ENCODE data around the gene HMCES. TPM values are rescaled to one million over a fixed set of nuclear protein-coding genes. Genes with fewer than 3 reads are reported as not detected.

Gene HMCES
- total and polyA plus RNA-seq, 2 of the 13 experiments (the other 11 are each of a cell fraction or from before 2014, with no cell fraction given), result 16.1 to 37.5 TPM

DNA sequence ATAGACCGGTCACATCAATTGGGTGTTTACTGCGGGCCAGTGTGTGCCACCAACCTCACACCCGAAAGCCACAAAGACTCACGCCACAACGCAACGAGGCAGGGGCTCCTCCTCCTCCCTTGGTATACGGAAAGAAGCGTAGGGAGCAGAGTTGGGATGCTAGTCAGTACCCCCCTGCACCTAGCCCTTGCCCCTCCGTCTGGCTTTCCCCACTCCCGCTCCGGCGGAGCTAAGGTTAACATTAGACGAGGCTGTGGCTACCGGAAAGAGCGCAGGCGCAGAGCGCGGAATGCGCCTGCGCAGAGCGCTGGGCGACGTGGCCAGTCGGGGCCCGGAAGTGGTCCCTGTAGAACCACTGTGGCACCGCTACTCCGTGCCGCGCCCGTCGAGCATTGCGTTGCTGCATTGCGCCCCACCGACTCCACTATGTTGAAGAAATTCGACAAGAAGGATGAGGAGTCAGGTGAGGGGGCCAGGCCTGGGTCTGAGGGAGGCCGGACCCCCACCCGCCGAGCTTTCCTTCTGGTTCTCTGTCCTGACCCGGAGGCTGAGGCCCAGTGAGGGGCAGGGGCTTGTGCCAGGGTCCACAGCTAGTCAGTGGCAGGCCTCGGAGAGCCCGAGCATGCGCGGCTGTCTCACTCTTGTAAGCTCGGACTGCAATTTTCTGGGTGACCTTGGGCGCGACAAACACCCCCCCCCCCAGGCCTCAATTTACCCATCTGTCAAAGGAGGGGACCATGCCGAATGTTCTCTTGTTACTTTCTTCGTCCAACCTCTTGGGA, 29.2 kb upstream of the HMCES start, which contains the start of gene COPG1 (continued):
- no peak; the same call in 1 of the 2 replicates for TF ChIP-seq AKAP8 (CRISPR knock-in tag; IDR thresholded peaks at IDR 0.05)
- peak; percentile 85; the same call in 1 of the 2 replicates for TF ChIP-seq KLF6 (CRISPR knock-in tag; IDR thresholded peaks at IDR 0.05)
- 0 out of 2 replicates have a peak, but pooled peaks have one; percentile 13 for TF ChIP-seq ZSCAN9 (CRISPR knock-in tag; IDR thresholded peaks at IDR 0.05; ENCODE audit: borderline replicate concordance)
- no peak for TF ChIP-seq ZBTB21 (CRISPR knock-in tag; IDR thresholded peaks at IDR 0.05)
- TF ChIP-seq NFYB (CRISPR knock-in tag; IDR thresholded peaks at IDR 0.05), result no peak
- TF ChIP-seq CC2D1A (CRISPR knock-in tag; IDR thresholded peaks at IDR 0.05), result no peak
- TF ChIP-seq TARDBP (CRISPR knock-in tag; IDR thresholded peaks at IDR 0.05), result peak; percentile 51
- TF ChIP-seq, protein P1, sequence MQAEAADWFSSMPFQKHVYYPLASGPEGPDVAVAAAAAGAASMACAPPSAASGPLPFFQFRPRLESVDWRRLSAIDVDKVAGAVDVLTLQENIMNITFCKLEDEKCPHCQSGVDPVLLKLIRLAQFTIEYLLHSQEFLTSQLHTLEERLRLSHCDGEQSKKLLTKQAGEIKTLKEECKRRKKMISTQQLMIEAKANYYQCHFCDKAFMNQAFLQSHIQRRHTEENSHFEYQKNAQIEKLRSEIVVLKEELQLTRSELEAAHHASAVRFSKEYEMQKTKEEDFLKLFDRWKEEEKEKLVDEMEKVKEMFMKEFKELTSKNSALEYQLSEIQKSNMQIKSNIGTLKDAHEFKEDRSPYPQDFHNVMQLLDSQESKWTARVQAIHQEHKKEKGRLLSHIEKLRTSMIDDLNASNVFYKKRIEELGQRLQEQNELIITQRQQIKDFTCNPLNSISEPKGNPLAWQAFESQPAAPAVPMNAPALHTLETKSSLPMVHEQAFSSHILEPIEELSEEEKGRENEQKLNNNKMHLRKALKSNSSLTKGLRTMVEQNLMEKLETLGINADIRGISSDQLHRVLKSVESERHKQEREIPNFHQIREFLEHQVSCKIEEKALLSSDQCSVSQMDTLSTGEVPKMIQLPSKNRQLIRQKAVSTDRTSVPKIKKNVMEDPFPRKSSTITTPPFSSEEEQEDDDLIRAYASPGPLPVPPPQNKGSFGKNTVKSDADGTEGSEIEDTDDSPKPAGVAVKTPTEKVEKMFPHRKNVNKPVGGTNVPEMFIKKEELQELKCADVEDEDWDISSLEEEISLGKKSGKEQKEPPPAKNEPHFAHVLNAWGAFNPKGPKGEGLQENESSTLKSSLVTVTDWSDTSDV (CRISPR knock-in tag; IDR thresholded peaks at IDR 0.05), result no peak
- TF ChIP-seq SNAPC2 (CRISPR knock-in tag; IDR thresholded peaks at IDR 0.05), result no peak
- TF ChIP-seq ZNF737 (CRISPR knock-in tag; IDR thresholded peaks at IDR 0.05; ENCODE audit: borderline replicate concordance), result no peak
- TF ChIP-seq ZNF24 (IDR thresholded peaks at IDR 0.05), result no peak
- TF ChIP-seq MEIS1 (CRISPR knock-in tag; IDR thresholded peaks at IDR 0.05; ENCODE audit: borderline replicate concordance), result no peak; the same call in 1 of the 2 replicates
- 0 out of 2 replicates have a peak, but pooled peaks have one; percentile 49 for TF ChIP-seq ZNF235 (CRISPR knock-in tag; IDR thresholded peaks at IDR 0.05; ENCODE audit: borderline replicate concordance)
- TF ChIP-seq ZNF629 (CRISPR knock-in tag; conservative IDR thresholded peaks at IDR 0.05), result 0 out of 2 replicates have a peak, but pooled peaks have one; percentile 18
- TF ChIP-seq ZNF672 (CRISPR knock-in tag; IDR thresholded peaks at IDR 0.05), result no peak
- TF ChIP-seq ZNF83 (CRISPR knock-in tag; IDR thresholded peaks at IDR 0.05; ENCODE audit: borderline replicate concordance), result no peak; the same call in 1 of the 2 replicates
- TF ChIP-seq ZNF569 (CRISPR knock-in tag; IDR thresholded peaks at IDR 0.05; ENCODE audit: borderline replicate concordance), result no peak; the same call in 1 of the 2 replicates
- TF ChIP-seq ARID4A (CRISPR knock-in tag; IDR thresholded peaks at IDR 0.05; ENCODE audit: borderline replicate concordance), result peak; percentile 95
- no peak for TF ChIP-seq ZNF101 (CRISPR knock-in tag; IDR thresholded peaks at IDR 0.05; ENCODE audit: borderline replicate concordance, low read depth)
- TF ChIP-seq, protein P2, sequence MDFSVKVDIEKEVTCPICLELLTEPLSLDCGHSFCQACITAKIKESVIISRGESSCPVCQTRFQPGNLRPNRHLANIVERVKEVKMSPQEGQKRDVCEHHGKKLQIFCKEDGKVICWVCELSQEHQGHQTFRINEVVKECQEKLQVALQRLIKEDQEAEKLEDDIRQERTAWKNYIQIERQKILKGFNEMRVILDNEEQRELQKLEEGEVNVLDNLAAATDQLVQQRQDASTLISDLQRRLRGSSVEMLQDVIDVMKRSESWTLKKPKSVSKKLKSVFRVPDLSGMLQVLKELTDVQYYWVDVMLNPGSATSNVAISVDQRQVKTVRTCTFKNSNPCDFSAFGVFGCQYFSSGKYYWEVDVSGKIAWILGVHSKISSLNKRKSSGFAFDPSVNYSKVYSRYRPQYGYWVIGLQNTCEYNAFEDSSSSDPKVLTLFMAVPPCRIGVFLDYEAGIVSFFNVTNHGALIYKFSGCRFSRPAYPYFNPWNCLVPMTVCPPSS (IDR thresholded peaks at IDR 0.05), result no peak
